ENCODE data around the gene TSPAN14. TPM values are rescaled to one million over a fixed set of nuclear protein-coding genes. Genes with fewer than 3 reads are reported as not detected.

TSPAN14 gene
- total and polyA plus RNA-seq, 10 of the 15 experiments (the other 5 are each of a cell fraction or from before 2014, with no cell fraction given): 2.5 to 31.7 (median 17.9) TPM

DNA sequence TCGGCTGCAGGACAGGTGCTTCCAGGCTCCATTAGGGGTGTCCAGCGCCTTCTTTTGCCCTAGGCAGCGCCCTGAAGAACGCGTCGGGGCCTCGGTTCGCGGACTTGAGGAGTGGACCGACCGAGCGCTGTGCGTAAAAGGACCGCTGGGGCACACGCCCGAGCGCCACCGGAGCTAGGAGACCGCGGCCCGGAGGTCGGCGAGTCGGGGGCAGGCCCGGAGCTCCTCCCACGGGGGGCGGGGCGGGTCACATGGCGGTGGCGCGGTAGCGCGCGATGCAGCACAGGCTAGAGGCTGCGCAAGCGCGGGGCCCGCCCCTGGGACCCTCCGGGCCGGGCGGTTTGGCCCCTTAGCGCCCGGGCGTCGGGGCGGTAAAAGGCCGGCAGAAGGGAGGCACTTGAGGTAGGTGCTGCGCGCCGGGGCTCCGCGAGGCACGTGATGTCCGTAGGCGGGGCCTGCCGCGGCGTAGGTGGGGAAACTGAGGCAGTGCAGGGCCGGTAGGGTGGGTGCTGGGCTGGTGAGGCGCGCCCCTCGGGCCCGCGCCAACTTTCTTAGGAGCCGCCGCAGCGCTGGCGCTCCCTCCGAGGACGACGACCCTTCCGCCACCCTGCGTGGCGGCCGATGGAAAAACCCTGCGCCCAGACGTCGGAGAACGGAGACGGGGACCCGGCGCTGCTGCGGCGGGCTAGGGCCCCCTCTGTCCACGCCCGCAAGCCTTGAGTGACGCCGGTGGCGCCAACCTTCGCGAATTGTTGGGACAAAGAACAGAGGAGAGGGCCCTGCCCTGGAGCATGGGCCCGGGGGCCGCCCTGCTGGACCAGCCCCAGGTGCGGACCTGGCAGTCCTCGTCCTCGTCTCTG lies 45.6 kb upstream of the TSPAN14 start, which contains the start of gene PRXL2A (continued):
- TF ChIP-seq, protein P1, sequence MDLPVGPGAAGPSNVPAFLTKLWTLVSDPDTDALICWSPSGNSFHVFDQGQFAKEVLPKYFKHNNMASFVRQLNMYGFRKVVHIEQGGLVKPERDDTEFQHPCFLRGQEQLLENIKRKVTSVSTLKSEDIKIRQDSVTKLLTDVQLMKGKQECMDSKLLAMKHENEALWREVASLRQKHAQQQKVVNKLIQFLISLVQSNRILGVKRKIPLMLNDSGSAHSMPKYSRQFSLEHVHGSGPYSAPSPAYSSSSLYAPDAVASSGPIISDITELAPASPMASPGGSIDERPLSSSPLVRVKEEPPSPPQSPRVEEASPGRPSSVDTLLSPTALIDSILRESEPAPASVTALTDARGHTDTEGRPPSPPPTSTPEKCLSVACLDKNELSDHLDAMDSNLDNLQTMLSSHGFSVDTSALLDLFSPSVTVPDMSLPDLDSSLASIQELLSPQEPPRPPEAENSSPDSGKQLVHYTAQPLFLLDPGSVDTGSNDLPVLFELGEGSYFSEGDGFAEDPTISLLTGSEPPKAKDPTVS (IDR thresholded peaks at IDR 0.05; ENCODE audit: low read depth, low read length): no peak
- TF ChIP-seq ASH2L (IDR thresholded peaks at IDR 0.05; ENCODE audit: borderline replicate concordance, low read depth) (no peak), NRF1 (conservative IDR thresholded peaks at IDR 0.05; ENCODE audit: low read depth, low read length) (peak; percentile 51), RCOR1 (conservative IDR thresholded peaks at IDR 0.05; ENCODE audit: low read depth, low read length) (no peak), CREM (IDR thresholded peaks at IDR 0.05; ENCODE audit: low read depth) (no peak), RAD51 (IDR thresholded peaks at IDR 0.05) (peak; percentile 25; the same call in 1 of the 2 replicates), NR2C1 (IDR thresholded peaks at IDR 0.05) (no peak), POLR2A (IDR thresholded peaks at IDR 0.05; ENCODE audit: low read depth, low read length) (peak; percentile 72), EGR1 (IDR thresholded peaks at IDR 0.05; ENCODE audit: borderline replicate concordance in 1 of 2, low read depth in 2 of 2, low read length in 2 of 2) (0 out of 3 replicates have a peak, but pooled peaks of 1 of the 2 experiments have one; percentile 37), RELA (IDR thresholded peaks at IDR 0.05; ENCODE audit: borderline replicate concordance, partially characterized antibody) (no peak), YBX1 (IDR thresholded peaks at IDR 0.05) (no peak)
- TF ChIP-seq, protein P2, sequence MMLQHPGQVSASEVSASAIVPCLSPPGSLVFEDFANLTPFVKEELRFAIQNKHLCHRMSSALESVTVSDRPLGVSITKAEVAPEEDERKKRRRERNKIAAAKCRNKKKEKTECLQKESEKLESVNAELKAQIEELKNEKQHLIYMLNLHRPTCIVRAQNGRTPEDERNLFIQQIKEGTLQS (IDR thresholded peaks at IDR 0.05; ENCODE audit: borderline replicate concordance, extremely low read depth, low read depth, low read length): peak; percentile 64; the same call in 1 of the 2 replicates
- TF ChIP-seq, protein P3, sequence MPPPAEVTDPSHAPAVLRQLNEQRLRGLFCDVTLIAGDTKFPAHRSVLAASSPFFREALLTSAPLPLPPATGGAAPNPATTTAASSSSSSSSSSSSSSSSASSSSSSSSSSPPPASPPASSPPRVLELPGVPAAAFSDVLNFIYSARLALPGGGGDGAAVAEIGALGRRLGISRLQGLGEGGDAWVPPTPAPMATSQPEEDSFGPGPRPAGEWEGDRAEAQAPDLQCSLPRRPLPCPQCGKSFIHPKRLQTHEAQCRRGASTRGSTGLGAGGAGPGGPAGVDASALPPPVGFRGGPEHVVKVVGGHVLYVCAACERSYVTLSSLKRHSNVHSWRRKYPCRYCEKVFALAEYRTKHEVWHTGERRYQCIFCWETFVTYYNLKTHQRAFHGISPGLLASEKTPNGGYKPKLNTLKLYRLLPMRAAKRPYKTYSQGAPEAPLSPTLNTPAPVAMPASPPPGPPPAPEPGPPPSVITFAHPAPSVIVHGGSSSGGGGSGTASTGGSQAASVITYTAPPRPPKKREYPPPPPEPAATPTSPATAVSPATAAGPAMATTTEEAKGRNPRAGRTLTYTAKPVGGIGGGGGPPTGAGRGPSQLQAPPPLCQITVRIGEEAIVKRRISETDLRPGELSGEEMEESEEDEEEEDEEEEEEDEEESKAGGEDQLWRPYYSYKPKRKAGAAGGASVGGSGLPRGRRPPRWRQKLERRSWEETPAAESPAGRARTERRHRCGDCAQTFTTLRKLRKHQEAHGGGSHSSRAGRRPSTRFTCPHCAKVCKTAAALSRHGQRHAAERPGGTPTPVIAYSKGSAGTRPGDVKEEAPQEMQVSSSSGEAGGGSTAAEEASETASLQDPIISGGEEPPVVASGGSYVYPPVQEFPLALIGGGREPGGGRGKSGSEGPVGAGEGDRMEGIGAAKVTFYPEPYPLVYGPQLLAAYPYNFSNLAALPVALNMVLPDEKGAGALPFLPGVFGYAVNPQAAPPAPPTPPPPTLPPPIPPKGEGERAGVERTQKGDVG (CRISPR knock-in tag; IDR thresholded peaks at IDR 0.05): no peak
- TF ChIP-seq, protein P4, sequence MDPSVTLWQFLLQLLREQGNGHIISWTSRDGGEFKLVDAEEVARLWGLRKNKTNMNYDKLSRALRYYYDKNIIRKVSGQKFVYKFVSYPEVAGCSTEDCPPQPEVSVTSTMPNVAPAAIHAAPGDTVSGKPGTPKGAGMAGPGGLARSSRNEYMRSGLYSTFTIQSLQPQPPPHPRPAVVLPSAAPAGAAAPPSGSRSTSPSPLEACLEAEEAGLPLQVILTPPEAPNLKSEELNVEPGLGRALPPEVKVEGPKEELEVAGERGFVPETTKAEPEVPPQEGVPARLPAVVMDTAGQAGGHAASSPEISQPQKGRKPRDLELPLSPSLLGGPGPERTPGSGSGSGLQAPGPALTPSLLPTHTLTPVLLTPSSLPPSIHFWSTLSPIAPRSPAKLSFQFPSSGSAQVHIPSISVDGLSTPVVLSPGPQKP (IDR thresholded peaks at IDR 0.05; ENCODE audit: low read depth, low read length): no peak
- TF ChIP-seq, protein P5, sequence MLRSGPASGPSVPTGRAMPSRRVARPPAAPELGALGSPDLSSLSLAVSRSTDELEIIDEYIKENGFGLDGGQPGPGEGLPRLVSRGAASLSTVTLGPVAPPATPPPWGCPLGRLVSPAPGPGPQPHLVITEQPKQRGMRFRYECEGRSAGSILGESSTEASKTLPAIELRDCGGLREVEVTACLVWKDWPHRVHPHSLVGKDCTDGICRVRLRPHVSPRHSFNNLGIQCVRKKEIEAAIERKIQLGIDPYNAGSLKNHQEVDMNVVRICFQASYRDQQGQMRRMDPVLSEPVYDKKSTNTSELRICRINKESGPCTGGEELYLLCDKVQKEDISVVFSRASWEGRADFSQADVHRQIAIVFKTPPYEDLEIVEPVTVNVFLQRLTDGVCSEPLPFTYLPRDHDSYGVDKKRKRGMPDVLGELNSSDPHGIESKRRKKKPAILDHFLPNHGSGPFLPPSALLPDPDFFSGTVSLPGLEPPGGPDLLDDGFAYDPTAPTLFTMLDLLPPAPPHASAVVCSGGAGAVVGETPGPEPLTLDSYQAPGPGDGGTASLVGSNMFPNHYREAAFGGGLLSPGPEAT (IDR thresholded peaks at IDR 0.05; ENCODE audit: low read depth): no peak
- TF ChIP-seq, protein P6, sequence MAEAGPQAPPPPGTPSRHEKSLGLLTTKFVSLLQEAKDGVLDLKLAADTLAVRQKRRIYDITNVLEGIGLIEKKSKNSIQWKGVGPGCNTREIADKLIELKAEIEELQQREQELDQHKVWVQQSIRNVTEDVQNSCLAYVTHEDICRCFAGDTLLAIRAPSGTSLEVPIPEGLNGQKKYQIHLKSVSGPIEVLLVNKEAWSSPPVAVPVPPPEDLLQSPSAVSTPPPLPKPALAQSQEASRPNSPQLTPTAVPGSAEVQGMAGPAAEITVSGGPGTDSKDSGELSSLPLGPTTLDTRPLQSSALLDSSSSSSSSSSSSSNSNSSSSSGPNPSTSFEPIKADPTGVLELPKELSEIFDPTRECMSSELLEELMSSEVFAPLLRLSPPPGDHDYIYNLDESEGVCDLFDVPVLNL (IDR thresholded peaks at IDR 0.05; ENCODE audit: low read depth, low read length): no peak
